Tibial artery (tissue), 4 donors: ENCODE results near the gene PTPRG.

Source experiments
- DNase-seq, 2 donors: peaks; one replicate each; pipeline ENCODE4 v3.0.0-alpha.2; 2019
- H3K27ac ChIP-seq, 2 donors: fragments of 200-600 bp; sonication (generic) in 1 of 2; 1 replicate in 1 of 2; 2 replicates in 1 of 2; pipeline ENCODE4 v1.5.1; 2018 to 2019; ENCODE audit warnings: mild to moderate bottlenecking in 1 of 2
- H3K27me3 ChIP-seq, 2 donors: fragments of 200-600 bp; sonication (generic) in 1 of 2; one replicate each; pipeline versions ENCODE4 v1.5.1 to v1.6.0; 2016 to 2019
- H3K36me3 ChIP-seq, 3 donors: fragments of 200-600 bp; sonication (generic) in 2 of 3; one replicate each; pipeline ENCODE4 v1.5.1; 2016 to 2019; ENCODE audit warnings: mild to moderate bottlenecking in 2 of 3
- H3K4me1 ChIP-seq, 4 donors: fragments of 200-600 bp; sonication (generic) in 2 of 4; 1 replicate in 3 of 4; 2 replicates in 1 of 4; pipeline ENCODE4 v1.5.1; 2016 to 2019
- H3K4me3 ChIP-seq, 2 donors: fragments of 200-600 bp; sonication (generic) in 1 of 2; 1 replicate in 1 of 2; 2 replicates in 1 of 2; pipeline ENCODE4 v1.5.1; 2018 to 2019; ENCODE audit warnings: mild to moderate bottlenecking in 2 of 2
- H3K9me3 ChIP-seq, 3 donors: fragments of 200-600 bp; sonication (generic) in 1 of 3; one replicate each; pipeline ENCODE4 v1.5.1; 2016 to 2019
- intact Hi-C: fragments of 100-400 bp; cut with DNase I; formaldehyde crosslinking; loops from one replicate; pipeline ENCODE4 v1.15.0; 2023; ENCODE audit warnings: low total_unique reads
- TF ChIP-seq, protein P1 (sequence below), 2 experiments: fragments of 200-600 bp in 1 of 2; fragments of 450-650 bp in 1 of 2; IDR thresholded peaks; one replicate each; pipeline ENCODE4 v1.5.1; 2017 to 2019; ENCODE audit warnings: antibody characterized with exemption in 2 of 2, mild to moderate bottlenecking in 1 of 2, moderate library complexity in 1 of 2

Gene PTPRG

DNA sequence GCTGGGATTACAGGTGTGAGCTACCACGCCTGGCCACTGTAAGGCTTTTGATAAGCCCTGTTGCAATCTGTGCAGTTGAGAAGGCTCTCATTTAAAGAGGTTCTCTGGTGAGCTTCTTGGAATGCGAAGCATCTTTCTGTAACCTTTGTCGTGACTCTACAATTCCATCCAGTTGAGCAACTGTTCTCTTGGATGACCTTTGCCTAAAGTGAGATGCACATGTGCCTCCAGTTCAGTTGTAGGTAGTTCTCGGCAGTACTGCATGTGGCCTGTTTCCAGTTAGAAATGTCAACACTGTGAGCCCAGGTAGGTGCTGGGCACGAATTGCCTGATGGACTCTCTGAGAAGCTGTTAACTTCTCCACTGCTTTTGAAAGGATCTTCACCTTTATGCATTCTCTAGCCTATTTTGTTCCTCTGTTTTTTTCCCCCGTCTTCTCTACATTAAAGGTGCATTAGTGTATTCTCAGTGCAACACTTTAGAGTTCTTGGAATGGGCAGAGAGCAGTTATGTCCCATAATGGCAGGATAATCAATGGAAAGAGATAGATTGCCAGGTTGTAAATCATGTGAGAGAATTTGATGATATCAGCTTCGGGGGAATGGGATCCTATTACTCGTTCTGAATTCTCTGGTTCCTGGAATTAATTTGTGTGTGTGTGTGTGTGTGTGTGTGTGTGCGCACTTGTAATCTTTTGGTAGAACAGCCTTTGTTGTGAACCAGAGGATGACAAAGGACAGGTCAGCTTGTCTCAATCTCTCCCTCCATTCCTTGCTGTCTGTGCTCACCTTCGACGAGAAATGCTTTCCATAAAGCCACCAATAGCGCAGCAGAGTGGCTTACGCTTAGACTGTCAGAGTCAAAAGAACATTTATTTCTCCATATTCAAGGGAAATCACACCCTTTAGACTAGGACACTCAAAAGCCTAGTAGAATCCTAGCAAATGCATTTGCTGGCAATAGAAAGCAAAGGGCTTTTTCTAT, 51.1 kb downstream of the PTPRG start:
- H3K4me3 ChIP-seq, result no peak overlapping the region
- H3K27ac ChIP-seq, result no peak overlapping the region
- intact Hi-C loops, result no loop called here
- no peak for DNase-seq
- peaks cover 0 to 56% (median 21%) of the 10 kb centered on the region in 4 donors for H3K4me1 ChIP-seq
- H3K36me3 ChIP-seq, result no peaks in the 10 kb centered on the region
- H3K9me3 ChIP-seq, result no peaks in the 10 kb centered on the region
- TF ChIP-seq, protein P1, sequence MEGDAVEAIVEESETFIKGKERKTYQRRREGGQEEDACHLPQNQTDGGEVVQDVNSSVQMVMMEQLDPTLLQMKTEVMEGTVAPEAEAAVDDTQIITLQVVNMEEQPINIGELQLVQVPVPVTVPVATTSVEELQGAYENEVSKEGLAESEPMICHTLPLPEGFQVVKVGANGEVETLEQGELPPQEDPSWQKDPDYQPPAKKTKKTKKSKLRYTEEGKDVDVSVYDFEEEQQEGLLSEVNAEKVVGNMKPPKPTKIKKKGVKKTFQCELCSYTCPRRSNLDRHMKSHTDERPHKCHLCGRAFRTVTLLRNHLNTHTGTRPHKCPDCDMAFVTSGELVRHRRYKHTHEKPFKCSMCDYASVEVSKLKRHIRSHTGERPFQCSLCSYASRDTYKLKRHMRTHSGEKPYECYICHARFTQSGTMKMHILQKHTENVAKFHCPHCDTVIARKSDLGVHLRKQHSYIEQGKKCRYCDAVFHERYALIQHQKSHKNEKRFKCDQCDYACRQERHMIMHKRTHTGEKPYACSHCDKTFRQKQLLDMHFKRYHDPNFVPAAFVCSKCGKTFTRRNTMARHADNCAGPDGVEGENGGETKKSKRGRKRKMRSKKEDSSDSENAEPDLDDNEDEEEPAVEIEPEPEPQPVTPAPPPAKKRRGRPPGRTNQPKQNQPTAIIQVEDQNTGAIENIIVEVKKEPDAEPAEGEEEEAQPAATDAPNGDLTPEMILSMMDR (IDR thresholded peaks at IDR 0.05), result no peak
- no peaks in the 10 kb centered on the region for H3K27me3 ChIP-seq

GRCh38 chr3:61613666-61614065, 52.3 kb downstream of the PTPRG start:
- H3K4me3 ChIP-seq, result no peak overlapping the region
- TF ChIP-seq, protein P1 (IDR thresholded peaks at IDR 0.05), result no peak
- DNase-seq, result no peak
- no peaks in the 10 kb centered on the region for H3K36me3 ChIP-seq
- intact Hi-C loops, result no loop called here
- no peaks in the 10 kb centered on the region for H3K9me3 ChIP-seq
- H3K27ac ChIP-seq, result no peak overlapping the region
- H3K4me1 ChIP-seq, result peaks cover 0 to 61% (median 18%) of the 10 kb centered on the region in 4 donors
- no peaks in the 10 kb centered on the region for H3K27me3 ChIP-seq

GRCh38 chr3:61615643-61616042, 54.3 kb downstream of the PTPRG start:
- Histone ChIP-seq H3K36me3 (no peaks in the 10 kb centered on the region), H3K27me3 (no peaks in the 10 kb centered on the region), H3K4me3 (no peak overlapping the region), H3K4me1 (peaks cover 0 to 61% (median 18%) of the 10 kb centered on the region in 4 donors), H3K9me3 (no peaks in the 10 kb centered on the region), H3K27ac (no peak overlapping the region)
- TF ChIP-seq, protein P1 (IDR thresholded peaks at IDR 0.05), result no peak
- intact Hi-C loops, result no loop called here
- peak in 1 of 2 donors; percentile 45 for DNase-seq

DNA sequence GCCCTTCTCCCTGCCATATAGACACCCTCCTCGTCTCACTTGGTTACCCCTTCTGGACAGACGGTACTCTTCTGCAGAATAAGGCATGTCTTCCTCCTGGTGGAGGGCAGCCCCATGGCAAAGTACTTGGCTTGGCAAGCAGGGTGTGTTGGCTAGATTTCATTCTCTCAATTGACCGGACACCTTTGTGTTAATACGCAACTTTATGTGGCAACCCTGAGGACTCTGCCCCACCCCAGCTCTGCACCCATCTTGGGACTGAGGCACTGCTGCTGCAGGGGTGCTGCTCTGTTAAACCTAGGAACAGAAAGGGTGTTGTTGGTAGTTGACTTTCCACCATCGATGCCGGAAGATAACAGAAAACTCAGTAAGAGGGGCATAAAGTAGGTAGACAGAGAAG, 55.2 kb downstream of the PTPRG start:
- Histone ChIP-seq H3K9me3 (no peaks in the 10 kb centered on the region), H3K27me3 (no peaks in the 10 kb centered on the region), H3K27ac (peak overlapping the region in 1 of 2 donors; percentile 42), H3K4me3 (no peak overlapping the region), H3K4me1 (peaks cover 0 to 57% (median 18%) of the 10 kb centered on the region in 4 donors), H3K36me3 (no peaks in the 10 kb centered on the region)
- intact Hi-C loops, result no loop called here
- DNase-seq, result no peak
- TF ChIP-seq, protein P1 (IDR thresholded peaks at IDR 0.05), result no peak

- no peaks in the 10 kb centered on the region for H3K9me3 ChIP-seq
- TF ChIP-seq, protein P1 (IDR thresholded peaks at IDR 0.05), result no peak
- intact Hi-C loops, result no loop called here
- DNase-seq, result no peak
- peak overlapping the region in 1 of 2 donors; percentile 42 for H3K27ac ChIP-seq
- no peaks in the 10 kb centered on the region for H3K27me3 ChIP-seq
- H3K4me1 ChIP-seq, result peaks cover 0 to 53% (median 17%) of the 10 kb centered on the region in 4 donors
- no peaks in the 10 kb centered on the region for H3K36me3 ChIP-seq
- H3K4me3 ChIP-seq, result no peak overlapping the region
Observed at GRCh38 chr3:61617041-61617440, 55.7 kb downstream of the PTPRG start.
